ENCODE data around the gene MAST4.
"Not testable (repeated sequence)": the region's sequence is repeated elsewhere in the genome, so short reads cannot be mapped to it uniquely, and the experiment has no call there.

Gene MAST4

DNA sequence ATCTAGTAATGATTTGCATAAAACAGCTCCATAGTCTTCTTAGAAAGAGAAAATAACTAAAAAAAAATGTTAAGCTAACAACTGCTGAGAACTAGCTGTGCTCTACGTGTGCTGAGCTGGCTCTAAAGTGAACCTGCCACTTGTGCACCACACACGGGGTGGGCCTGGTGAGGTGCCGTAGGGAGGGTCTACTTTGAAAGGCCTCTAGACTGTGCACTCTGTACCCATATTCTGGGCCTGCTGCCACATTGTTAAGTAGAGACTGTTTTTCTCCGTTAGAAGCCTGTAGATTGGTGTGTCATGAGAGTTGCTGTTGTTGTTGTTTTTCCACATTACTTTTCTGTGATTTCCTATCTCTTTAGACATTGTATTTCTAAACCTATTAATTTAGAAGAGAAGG, 506.5 kb downstream of the MAST4 start:
- no peak for DNase-seq (ENCODE audit: low read depth in 4 of 4, low spot score in 1 of 4)

DNA sequence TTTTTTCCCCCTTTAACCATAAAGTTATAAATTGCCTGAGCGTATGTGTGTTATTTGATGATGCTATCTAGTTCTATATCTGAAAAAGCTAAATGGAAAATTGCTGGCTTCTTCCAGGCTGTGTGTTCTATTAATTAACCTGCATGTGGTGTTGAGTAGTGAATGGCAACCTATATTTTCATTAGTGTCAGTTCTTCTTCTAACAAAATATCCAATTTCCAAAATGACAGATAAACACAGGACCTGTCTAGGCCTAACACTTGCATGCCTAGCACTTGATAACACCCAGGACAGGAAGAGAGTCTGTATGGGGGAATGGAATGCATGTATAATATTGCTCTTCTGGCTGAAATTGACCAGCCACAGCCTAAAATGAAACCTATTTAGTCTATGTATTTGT, 508.7 kb downstream of the MAST4 start:
- DNase-seq (ENCODE audit: low read depth in 4 of 4, low spot score in 1 of 4): no peak

DNA sequence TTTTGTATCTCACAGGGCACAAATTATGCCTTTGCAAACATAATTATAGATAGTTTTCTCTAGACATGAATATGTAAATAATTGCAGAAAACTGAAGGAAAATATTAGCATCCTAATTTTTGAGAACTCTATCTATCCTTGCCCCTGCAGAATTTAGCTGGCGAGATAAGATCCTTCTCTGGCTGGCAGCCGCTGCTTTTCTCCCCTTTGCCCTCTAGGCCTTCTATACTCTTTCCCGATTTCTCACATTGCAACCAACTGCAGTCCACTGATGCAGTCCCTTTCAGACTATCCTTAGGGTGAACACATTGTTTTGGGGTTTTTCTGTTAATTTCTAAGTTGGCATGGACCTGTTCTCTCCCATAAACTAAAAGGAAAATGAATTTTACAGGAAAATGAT, 509.1 kb downstream of the MAST4 start:
- no peak for DNase-seq (ENCODE audit: low read depth in 4 of 4, low spot score in 1 of 4)

DNA sequence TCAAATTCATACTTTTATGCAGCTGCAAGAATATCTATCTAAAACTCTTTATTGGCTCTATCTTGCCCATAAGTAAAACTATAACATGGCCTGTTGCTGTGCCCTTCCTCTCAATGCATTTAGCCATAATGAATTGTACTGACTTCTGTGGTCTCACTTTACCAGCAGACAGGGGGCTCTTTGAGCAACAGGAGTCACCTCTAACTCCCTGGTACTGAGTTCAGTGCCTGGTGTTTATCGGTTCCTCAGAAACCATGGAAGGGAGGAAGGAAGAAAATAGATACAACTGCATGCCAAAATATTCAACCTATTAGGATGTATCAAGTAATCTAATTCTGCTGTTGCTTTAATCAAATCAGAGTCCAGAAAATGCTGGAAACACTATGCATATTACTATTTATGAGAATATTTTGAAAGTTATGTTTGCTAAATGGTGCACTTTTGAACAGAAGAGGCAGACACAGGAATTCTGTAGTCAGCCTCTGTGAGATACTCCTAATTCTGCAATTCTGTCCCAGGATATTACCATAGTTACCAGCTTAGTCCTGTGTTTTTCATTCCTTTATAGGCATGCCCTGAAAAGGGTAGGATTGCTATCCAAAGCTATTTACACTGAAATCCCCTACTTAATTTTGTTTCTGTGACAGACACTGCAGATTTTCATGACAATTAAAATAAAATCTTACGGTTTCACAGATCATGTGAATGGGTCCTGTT, 510.6 kb downstream of the MAST4 start:
- no peak for DNase-seq (ENCODE audit: low read depth in 4 of 4, low spot score in 1 of 4)

DNA sequence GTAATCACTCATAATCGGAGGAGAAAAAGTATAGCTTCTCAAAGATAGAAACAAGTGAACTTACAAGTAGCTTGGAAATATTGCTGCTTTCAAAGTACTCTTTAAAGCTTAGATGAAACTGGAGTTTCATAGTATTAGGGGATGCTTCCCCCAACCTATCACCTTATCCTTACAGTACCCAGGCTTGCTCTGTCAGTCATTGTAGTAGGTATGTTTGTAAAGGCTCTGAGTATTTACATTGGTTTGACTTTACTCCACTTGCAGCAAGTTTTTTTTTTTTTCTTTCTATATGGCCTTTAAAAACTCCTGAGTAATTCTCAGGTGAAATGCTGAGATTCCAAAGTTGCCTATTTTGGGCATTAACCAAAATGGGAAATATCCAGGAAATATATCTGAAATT, 515.6 kb downstream of the MAST4 start:
- DNase-seq (ENCODE audit: low read depth in 4 of 4, low spot score in 1 of 4): no peak

DNA sequence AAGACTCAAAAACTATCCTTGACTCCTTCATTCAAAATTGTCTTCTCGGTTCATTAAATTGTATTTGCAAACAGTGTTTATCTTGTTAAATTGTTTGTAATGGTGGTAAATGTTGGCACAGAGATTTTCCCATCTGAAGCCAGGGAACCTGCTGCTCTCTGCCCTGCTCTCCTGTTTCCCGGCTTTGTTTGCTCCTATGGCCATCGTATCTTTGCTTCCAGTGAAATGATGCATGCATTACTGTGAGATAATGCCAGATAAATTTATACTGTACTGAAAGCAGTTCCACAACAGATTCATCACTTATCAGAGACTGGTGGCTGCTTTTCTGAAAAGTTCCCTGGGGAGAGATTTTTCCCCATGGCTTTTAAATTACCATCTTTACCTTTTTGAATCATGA, 519.1 kb downstream of the MAST4 start:
- DNase-seq (ENCODE audit: low read depth in 4 of 4, low spot score in 1 of 4): no peak

DNA sequence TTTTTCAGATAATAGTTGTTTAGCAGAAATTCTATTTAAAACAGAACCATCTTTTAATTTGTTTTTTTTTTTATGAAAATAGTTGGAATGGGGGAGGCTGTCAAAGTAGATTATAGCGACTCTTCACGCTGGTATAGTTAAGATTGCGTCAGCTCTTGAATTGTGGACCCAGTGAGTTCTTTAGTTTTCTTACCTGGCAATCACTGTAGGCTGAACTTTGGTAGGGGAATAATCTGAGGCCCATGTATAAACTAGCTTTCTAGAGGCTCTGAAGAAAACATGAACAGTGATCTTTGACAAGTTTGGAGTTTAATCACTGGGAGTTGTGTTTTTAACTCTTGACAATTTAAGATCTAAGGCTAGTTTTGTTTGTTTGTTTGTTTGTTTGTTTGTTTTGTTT, 519.6 kb downstream of the MAST4 start:
- DNase-seq (ENCODE audit: low read depth in 4 of 4, low spot score in 1 of 4): no peak

DNA sequence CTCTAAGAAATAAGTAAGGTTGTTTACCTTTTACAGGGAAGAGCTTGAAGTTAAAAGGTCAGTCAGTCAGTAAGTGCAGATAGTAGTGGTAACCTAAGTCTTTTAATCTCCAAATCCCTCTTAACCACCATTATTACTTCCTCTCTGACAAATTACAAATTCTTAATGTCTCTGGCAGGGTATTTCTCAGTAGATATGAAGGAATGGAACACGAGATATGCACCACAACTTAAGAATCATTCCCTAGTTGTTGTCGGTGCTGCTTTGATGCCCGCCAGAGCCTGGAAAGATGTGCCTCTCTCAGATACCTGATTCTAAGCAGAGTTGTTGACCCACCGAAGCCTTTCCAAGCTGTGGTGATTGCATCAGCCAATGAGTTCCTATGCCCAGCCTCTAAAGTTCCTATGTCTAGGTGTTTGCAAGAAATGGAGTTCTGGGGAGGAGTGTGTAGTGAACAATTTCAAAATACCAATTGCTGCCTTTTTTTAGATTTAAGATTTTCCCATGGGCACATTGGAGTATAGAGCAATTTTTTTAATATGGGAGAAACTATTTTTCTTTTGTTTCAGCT, 521.9 kb downstream of the MAST4 start:
- no peak for DNase-seq (ENCODE audit: low read depth in 4 of 4, low spot score in 1 of 4)

DNA sequence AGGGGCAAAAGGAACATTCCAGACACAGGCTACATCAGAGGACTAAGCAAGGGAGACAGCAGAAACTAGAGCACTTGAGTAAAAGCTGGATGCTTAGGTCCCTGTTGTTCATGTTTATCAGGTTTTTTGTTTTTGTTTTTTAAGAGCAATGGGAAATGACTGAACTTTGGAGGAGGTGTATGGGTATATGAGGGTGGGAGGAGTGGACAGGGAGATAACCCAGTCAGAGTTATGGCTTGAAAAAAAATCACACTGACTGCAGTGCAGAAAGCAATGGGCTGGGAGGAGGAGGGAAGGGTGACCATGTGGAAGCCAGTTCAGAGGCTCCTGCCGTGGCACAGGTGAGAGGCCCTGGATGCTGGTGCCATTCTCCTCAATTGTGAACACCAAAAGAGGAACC, 522.8 kb downstream of the MAST4 start:
- DNase-seq (ENCODE audit: low read depth in 4 of 4, low spot score in 1 of 4): no peak

DNA sequence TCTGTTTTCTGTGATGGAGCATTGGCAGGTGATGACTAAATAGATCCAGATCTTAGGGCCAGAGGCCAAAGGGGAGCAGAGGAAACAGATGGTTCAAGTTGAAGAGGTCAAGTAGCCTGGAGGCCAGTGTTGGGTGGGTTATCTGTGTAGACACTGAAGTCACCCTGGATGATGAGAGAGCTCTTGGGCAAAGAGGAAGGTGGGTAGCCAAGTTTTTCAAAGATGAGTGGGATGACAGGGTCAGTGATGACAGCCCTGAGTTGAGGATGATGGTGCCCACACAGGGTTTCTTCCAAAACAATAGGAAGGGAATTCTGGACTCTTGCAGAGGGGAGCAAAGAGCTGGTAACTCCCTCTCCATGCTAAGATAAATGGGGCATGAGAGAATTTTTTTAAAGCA, 523.8 kb downstream of the MAST4 start:
- no peak for DNase-seq (ENCODE audit: low read depth in 4 of 4, low spot score in 1 of 4)

DNA sequence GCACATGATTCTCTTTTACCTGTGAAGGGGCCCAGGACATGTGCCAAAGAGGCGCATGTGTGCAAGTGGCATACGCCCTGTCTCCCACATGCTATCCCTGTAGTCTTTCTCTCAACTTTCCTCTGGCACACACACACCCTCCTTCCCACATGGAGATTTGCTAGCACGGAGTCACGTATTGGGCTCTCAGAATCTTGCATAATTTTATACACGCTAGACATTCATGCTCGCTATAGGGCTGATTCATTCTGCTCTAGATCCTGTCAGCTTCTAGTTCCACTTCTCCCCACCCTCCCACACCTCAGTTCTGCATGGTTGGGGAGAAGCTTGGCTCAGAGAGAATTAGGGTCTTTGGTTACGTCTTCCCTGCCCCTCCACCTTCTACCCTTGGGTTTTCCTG, 527.6 kb downstream of the MAST4 start:
- no peak for DNase-seq (ENCODE audit: low read depth in 4 of 4, low spot score in 1 of 4)

DNA sequence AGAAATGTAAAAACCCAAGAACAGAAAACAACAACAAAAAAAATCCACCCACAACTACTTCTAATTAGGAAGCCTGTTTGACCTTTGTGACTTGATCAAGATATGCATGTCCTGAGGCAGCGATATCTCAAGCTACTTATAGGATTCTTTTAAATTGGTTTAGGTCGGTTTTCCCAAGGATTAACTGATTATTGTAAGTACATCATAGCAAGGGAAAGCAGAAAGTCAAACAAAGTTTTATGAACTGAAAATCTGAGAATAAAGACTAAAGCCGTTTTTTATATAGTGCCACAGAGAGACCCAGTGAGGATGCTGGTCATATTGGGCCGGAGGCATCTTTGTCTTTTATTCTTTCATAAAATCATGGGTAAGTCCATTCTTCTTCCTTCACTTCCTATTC, 528.4 kb downstream of the MAST4 start:
- no peak for DNase-seq (ENCODE audit: low read depth in 4 of 4, low spot score in 1 of 4)

DNA sequence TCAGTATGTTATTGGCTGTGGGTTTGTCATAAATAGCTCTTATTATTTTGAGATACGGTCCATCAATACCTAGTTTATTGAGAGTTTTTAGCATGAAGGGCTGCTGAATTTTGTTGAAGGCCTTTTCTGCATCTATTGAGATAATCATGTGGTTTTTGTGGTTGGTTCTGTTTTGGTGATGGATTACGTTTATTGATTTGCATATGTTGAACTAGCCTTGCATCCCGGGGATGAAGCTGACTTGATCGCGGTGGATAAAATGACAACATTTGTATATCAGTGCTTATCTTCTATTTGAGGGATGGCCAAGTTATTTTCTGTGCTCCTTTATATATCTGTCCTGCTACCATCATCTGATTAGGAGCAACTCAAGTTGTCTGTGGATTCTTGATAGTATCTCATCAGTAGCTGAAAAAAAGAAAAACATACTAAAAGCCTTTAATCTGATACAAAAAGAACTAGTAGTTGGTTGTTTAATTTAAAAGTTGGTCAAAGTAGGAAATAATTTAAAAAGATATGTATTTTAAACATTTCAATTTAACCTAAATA, 531.2 kb downstream of the MAST4 start:
- not testable (repeated sequence) for DNase-seq (ENCODE audit: low read depth in 4 of 4, low spot score in 1 of 4)

DNA sequence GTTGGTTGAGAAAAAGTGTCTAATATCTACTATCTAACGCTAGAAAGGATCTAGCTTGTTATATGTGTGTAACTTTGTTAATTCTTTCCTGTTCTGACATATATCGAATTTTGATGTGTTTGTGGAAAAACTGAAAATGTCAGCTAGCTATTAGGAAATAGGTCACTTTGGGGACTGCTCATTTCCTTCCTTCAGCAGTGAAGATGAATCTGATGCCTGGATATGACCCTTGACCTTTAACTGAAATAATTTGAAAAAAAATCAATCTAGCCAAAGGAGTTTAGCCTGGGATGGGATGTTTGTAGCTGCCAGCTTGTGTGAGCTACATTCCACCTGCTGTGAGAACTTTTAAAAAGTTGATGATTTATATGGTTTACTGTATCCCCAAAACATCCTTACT, 533.6 kb downstream of the MAST4 start:
- DNase-seq (ENCODE audit: low read depth in 4 of 4, low spot score in 1 of 4): no peak

DNA sequence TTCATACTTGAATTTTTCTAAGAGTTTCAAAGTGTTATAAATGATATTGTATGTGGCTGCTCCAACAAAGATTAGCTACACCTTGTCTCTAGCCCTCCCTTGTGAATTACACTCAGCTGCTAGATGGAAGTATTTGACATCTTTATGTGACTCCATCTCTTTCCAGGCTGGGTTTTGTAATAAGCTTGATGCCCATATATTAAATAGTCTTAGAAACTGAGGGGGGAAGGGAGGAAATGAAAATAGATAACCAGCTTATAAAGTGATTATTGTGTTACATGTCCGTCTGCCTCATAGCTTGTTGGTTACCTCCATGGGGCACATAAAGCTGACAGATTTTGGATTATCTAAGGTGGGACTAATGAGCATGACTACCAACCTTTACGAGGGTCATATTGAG, 537.0 kb downstream of the MAST4 start:
- DNase-seq (ENCODE audit: low read depth in 4 of 4, low spot score in 1 of 4): no peak

DNA sequence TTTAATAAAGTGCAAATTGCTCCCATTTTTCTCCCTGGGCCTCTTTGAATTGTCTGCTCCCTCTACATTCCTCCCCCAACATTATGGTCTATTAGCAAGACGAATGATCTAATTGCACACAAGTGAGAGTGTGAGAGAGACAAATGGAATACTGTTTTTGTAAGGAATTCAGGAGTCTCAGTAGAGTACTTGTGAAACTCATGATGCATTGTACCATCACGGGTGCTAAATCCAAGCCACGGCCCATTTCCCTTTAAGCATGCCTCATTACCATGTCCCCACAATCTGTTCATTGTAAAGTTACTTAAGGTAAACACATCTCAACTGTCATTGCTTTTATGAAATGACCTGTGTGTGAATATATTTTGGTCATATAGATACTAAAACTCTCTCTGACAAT, 537.6 kb downstream of the MAST4 start:
- DNase-seq (ENCODE audit: low read depth in 4 of 4, low spot score in 1 of 4): no peak

DNA sequence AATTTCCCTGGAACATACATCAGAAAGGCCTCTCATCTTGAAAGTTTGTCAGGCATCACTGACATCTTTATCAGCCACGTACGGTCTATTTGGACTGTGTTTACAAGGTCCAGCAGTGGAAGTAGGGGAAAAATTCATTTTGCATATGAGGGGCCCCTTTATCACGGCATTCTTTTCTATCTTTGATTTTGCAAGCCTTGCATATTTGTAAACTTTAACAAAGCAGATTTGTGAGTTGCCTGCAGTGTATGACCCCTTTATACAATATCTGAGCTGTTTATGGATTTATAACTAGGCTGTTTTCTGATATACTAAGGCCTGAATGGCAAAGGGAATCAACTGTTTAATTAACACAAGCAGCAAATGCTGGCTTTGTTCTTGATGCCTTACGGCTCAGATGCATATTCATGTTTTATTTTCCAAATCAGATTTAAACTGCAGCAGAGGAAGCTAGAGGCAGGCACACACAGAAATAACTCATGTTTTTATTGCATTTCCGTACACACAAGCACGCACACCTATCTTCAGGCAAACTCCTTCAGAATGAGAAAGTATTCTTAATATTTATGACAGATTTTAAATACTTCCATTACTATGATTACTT, 539.3 kb downstream of the MAST4 start:
- DNase-seq (ENCODE audit: low read depth in 4 of 4, low spot score in 1 of 4): no peak

DNA sequence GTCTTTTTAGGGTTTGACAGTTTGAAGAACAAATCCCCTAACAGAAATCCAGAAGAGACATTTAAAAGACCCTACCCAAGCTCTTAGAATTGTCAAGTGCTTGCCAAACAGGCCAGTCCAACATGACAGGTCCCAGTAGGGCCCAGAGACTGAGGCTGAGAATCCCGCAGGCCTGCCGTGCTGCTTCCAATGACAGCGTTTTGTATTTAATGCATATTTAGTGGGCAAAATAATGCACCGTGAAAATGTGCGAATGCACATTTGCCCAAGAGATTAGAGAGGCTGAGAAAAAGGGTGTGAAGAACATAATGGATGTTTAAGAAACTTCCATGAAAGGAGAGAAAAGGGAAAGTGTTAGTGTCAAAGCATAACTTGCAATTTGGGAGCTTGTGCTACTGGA, 542.8 kb downstream of the MAST4 start:
- no peak for DNase-seq (ENCODE audit: low read depth in 4 of 4, low spot score in 1 of 4)

DNA sequence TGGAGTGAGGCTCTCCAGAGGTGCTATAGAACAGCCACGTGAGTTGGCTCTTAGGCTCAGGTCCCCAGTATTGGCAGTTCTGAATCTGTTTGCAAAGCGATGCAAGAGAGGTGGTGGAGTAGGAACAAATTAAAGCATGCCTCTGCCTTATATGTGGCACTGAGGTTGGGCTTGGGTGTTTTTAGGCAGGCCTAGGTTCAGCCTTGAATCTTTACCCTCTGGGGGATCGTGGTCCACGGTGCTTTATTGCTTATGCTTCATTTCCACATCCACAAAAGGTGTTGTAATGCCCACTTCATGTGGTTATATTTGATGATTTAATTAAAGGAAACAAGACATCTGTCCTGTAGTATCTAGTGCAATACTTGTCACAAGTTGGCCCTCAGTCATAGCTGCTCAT, 544.2 kb downstream of the MAST4 start:
- no peak for DNase-seq (ENCODE audit: low read depth in 4 of 4, low spot score in 1 of 4)

DNA sequence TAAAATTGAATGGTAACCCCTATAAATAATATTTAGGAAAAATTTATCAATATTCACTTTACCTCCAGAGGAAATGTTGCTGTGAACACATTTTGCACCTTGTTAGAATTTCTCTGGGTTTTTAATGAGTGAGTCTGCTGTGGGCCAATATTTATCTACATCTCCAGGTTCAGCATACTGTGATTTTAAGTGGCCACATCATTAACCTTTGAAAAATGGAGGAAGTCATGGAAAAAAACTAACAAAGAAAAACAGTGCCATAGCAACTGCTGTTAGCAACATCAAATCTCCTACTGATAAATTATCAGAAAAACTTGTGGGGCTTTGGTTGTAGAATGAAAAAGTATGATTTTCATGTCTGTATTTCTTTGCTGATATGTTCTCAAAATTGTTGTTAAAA, 545.5 kb downstream of the MAST4 start:
- no peak for DNase-seq (ENCODE audit: low read depth in 4 of 4, low spot score in 1 of 4)

DNA sequence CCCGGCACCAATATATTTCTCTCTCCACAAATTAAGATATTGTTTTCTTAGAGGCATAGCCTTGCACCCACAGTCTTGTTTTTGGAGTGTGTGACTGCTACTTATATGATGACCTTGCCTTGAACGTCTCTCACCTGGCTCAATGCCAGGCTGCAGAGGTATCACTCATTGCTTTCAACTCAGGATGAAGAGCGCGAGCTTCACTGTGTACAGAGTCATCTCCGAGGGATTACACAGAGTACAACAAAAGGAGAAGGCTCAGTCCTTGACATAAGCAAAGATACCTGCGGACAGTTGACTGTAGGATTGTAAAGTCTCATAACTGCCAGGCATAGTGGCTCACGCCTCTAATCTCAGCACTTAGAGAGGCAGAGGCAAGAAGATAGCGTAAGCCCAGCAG, 546.6 kb downstream of the MAST4 start:
- DNase-seq (ENCODE audit: low read depth in 4 of 4, low spot score in 1 of 4): no peak

DNA sequence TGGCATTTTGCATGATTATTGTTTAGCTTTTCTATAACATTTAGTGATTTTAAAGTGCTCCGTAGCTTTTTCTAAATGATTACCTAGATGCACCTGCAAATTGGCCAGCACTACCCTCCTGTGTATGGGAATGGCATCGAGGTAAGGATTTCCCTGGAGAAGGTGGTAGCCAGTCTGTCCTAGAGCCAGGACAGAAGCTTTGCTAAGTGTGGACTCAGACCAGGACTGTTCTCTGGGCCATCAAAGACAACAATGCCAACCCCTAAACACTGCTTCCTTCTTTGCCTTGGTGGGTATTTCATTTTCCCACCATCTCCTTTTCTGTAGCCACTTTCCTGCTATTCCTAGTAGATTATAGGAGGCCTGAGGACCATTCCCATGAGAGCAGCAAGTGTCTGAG, 547.4 kb downstream of the MAST4 start:
- no peak for DNase-seq (ENCODE audit: low read depth in 4 of 4, low spot score in 1 of 4)

DNA sequence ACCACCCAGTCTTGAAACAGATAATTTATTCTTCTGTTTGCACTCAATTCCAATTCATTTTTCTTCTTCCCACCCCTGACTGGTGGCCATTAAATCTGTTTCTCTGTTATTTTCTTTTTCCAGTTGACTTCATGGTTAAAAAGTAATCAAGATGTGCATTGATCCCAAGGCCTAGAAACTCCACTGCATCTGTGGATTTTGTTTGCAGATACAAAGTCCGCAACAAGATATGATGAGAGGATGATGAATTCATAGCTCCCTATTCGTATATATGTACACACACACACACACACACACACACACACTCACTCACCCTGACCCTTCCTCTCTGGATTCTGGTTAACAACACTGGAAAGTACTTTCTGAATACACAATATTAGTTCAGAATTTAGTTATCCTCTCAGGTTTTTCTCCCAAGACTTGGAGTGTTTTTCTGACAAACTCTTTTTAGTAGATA, 548.0 kb downstream of the MAST4 start:
- no peak for DNase-seq (ENCODE audit: low read depth in 4 of 4, low spot score in 1 of 4)

Measured in stimulated activated CD4-positive, alpha-beta T cell treated with anti-CD3 and anti-CD28 coated beads, Interleukin-1b, Interleukin-23, amount 100 ng/mL, for 24 hours (primary cell).